Muscle of leg (tissue), 11 donors: ENCODE data around the gene METRNL. TPM values are rescaled to one million over a fixed set of nuclear protein-coding genes. Genes with fewer than 3 reads are reported as not detected.

Experiments
- DNase-seq: peaks from one replicate; pipeline ENCODE4 v3.0.0; 2013
- H3K27ac ChIP-seq: one replicate; pipeline ENCODE4 v1.5.1; 2013; ENCODE audit warnings: mild to moderate bottlenecking, low read length, control low read depth
- H3K27me3 ChIP-seq: one replicate; pipeline ENCODE4 v1.6.1; 2013; ENCODE audit warnings: low read length; ENCODE audit not compliant: control insufficient read depth, insufficient read depth
- H3K36me3 ChIP-seq: one replicate; pipeline ENCODE4 v1.6.1; 2013; ENCODE audit warnings: low read length; ENCODE audit not compliant: control insufficient read depth, insufficient read depth
- H3K4me1 ChIP-seq: one replicate; pipeline ENCODE4 v1.6.1; 2013; ENCODE audit warnings: low read length; ENCODE audit not compliant: control insufficient read depth, insufficient read depth
- H3K4me3 ChIP-seq: one replicate; pipeline ENCODE4 v1.5.1; 2013; ENCODE audit warnings: low read length, control low read depth
- H3K9me3 ChIP-seq: replicated peaks from 2 replicates; pipeline ENCODE4 v1.6.1; 2013; ENCODE audit warnings: low read depth, low read length; ENCODE audit not compliant: control insufficient read depth
- WGBS: methylation state at CpG from one replicate; pipeline ENCODE4 v1.1.5; 2013; ENCODE audit warnings: missing lambda C conversion rate; ENCODE audit not compliant: insufficient coverage; 5-methylcytosine and 5-hydroxymethylcytosine counted together
- polyA plus RNA-seq, 8 donors: library from polyadenylated mRNA; unstranded; fragments of 120-200 nt; gene quantifications; one replicate each; pipeline versions ENCODE4 v1.2.1 to v1.2.3, GENCODE V29; 2013; ENCODE audit warnings: inconsistent platforms in 1 of 8, low replicate concordance in 1 of 8; ENCODE audit not compliant: insufficient read length in 8 of 8, insufficient read depth in 1 of 8
- total RNA-seq: library from RNA; stranded (reverse); fragments of 120-200 nt; gene quantifications from one replicate; pipeline ENCODE4 v1.2.4, GENCODE V29; 2013

The METRNL gene
- total and polyA plus RNA-seq, 9 donors, result 21.5 to 37.8 (median 30.2) TPM

GRCh38 chr17:83070800-83071341 lies 8.5 kb upstream of the METRNL start:
- WGBS, result 91% methylated on average over 7 of the region's 16 CpGs
- no peaks in the 10 kb centered on the region for H3K9me3 ChIP-seq
- H3K27me3 ChIP-seq, result peaks cover 3% of the 10 kb centered on the region
- no peak overlapping the region for H3K4me3 ChIP-seq
- DNase-seq, result no peak
- peaks cover 5% of the 10 kb centered on the region for H3K4me1 ChIP-seq
- H3K36me3 ChIP-seq, result no peaks in the 10 kb centered on the region
- H3K27ac ChIP-seq, result no peak overlapping the region

- Histone ChIP-seq H3K4me3 (no peak overlapping the region), H3K27me3 (peaks cover 7% of the 10 kb centered on the region), H3K9me3 (no peaks in the 10 kb centered on the region), H3K27ac (no peak overlapping the region), H3K36me3 (no peaks in the 10 kb centered on the region), H3K4me1 (peaks cover 5% of the 10 kb centered on the region)
- 78% methylated on average over 12 of the region's 12 CpGs for WGBS
- DNase-seq, result no peak
Measured at GRCh38 chr17:83071365-83071764, 8.0 kb upstream of the METRNL start.

- Histone ChIP-seq H3K27ac (no peak overlapping the region), H3K4me1 (peaks cover 5% of the 10 kb centered on the region), H3K27me3 (peaks cover 14% of the 10 kb centered on the region), H3K4me3 (no peak overlapping the region), H3K9me3 (no peaks in the 10 kb centered on the region), H3K36me3 (no peaks in the 10 kb centered on the region)
- no peak for DNase-seq
- WGBS, result 73% methylated on average over 8 of the region's 10 CpGs
Measured at GRCh38 chr17:83071966-83072562, 7.3 kb upstream of the METRNL start.

GRCh38 chr17:83072600-83073358 lies 6.6 kb upstream of the METRNL start:
- no peak for DNase-seq
- no peaks in the 10 kb centered on the region for H3K9me3 ChIP-seq
- peaks cover 20% of the 10 kb centered on the region for H3K27me3 ChIP-seq
- H3K4me3 ChIP-seq, result no peak overlapping the region
- peaks cover 10% of the 10 kb centered on the region for H3K4me1 ChIP-seq
- no peaks in the 10 kb centered on the region for H3K36me3 ChIP-seq
- 78% methylated on average over 24 of the region's 28 CpGs for WGBS
- H3K27ac ChIP-seq, result no peak overlapping the region

GRCh38 chr17:83073389-83074063 lies 5.9 kb upstream of the METRNL start:
- Histone ChIP-seq H3K27ac (no peak overlapping the region), H3K9me3 (no peaks in the 10 kb centered on the region), H3K27me3 (peaks cover 27% of the 10 kb centered on the region), H3K4me1 (peaks cover 16% of the 10 kb centered on the region), H3K4me3 (no peak overlapping the region), H3K36me3 (no peaks in the 10 kb centered on the region)
- WGBS, result 65% methylated on average over 20 of the region's 32 CpGs
- DNase-seq, result no peak

- no peaks in the 10 kb centered on the region for H3K9me3 ChIP-seq
- no peak overlapping the region for H3K27ac ChIP-seq
- DNase-seq, result no peak
- peaks cover 19% of the 10 kb centered on the region for H3K4me1 ChIP-seq
- H3K4me3 ChIP-seq, result no peak overlapping the region
- H3K27me3 ChIP-seq, result peaks cover 32% of the 10 kb centered on the region
- 87% methylated on average over 45 of the region's 45 CpGs for WGBS
- H3K36me3 ChIP-seq, result no peaks in the 10 kb centered on the region
Measured at GRCh38 chr17:83074486-83075223, 4.8 kb upstream of the METRNL start.

GRCh38 chr17:83075270-83075880 lies 4.0 kb upstream of the METRNL start:
- Histone ChIP-seq H3K27ac (no peak overlapping the region), H3K27me3 (peaks cover 32% of the 10 kb centered on the region), H3K4me3 (no peak overlapping the region), H3K4me1 (peaks cover 19% of the 10 kb centered on the region), H3K36me3 (no peaks in the 10 kb centered on the region), H3K9me3 (no peaks in the 10 kb centered on the region)
- DNase-seq, result no peak
- WGBS, result 84% methylated on average over 15 of the region's 21 CpGs

GRCh38 chr17:83076938-83077337 lies 2.5 kb upstream of the METRNL start:
- H3K4me3 ChIP-seq, result no peak overlapping the region
- H3K27me3 ChIP-seq, result peaks cover 36% of the 10 kb centered on the region
- DNase-seq, result no peak
- H3K36me3 ChIP-seq, result peaks cover 3% of the 10 kb centered on the region
- 54% methylated on average over 3 of the region's 6 CpGs for WGBS
- H3K9me3 ChIP-seq, result no peaks in the 10 kb centered on the region
- H3K27ac ChIP-seq, result no peak overlapping the region
- peaks cover 28% of the 10 kb centered on the region for H3K4me1 ChIP-seq

- no peak for DNase-seq
- H3K9me3 ChIP-seq, result no peaks in the 10 kb centered on the region
- no peak overlapping the region for H3K27ac ChIP-seq
- H3K27me3 ChIP-seq, result peaks cover 36% of the 10 kb centered on the region
- H3K4me3 ChIP-seq, result no peak overlapping the region
- H3K36me3 ChIP-seq, result peaks cover 6% of the 10 kb centered on the region
- WGBS, result 52% methylated on average over 9 of the region's 11 CpGs
- H3K4me1 ChIP-seq, result peaks cover 32% of the 10 kb centered on the region
Measured at GRCh38 chr17:83077411-83077810, 2.0 kb upstream of the METRNL start.
